Hindlimb muscle (tissue), 1 donor: ENCODE results near the gene PROSER1. TPM values are rescaled to one million over a fixed set of nuclear protein-coding genes. Genes with fewer than 3 reads are reported as not detected.
A peak's percentile ranks its signal among the peaks of the same experiment; 100 is the strongest.
"Not testable (repeated sequence)": the region's sequence is repeated elsewhere in the genome, so short reads cannot be mapped to it uniquely, and the experiment has no call there.

Source experiments
- DNase-seq: peaks from one replicate; pipeline ENCODE4 v3.0.0-alpha.2; 2013
- polyA plus RNA-seq: library from polyadenylated mRNA; unstranded; fragments of 120-200 nt; gene quantifications from one replicate; pipeline ENCODE4 v1.2.1, GENCODE V29; 2013; ENCODE audit not compliant: insufficient read length

PROSER1 gene
- polyA plus RNA-seq = 29.2 TPM

- DNase-seq = peak; percentile 95
These were observed at the start of gene PROSER1, which contains the start of gene NHLRC3 for GRCh38 chr13:39037880-39038568. TSS of gene PROSER1 (minus strand) at chr13:39038089. CDS start at chr13:39037242, 847 bp downstream. TSS of gene NHLRC3 (plus strand) at chr13:39038456. CDS start at chr13:39038640, 184 bp downstream.

GRCh38 chr13:39086251-39086945 lies 48.5 kb upstream of the PROSER1 start:
- not testable (repeated sequence) for DNase-seq

GRCh38 chr13:39073983-39074382 lies 36.1 kb upstream of the PROSER1 start:
- no peak for DNase-seq

- no peak for DNase-seq
These were observed 35.0 kb upstream of the PROSER1 start for GRCh38 chr13:39072842-39073241.

GRCh38 chr13:39062004-39062403 lies 24.1 kb upstream of the PROSER1 start:
- no peak for DNase-seq

GRCh38 chr13:39058040-39058439 lies 20.2 kb upstream of the PROSER1 start:
- no peak for DNase-seq

GRCh38 chr13:39056018-39056417 lies 18.1 kb upstream of the PROSER1 start:
- DNase-seq = no peak

GRCh38 chr13:39054112-39054511 lies 16.2 kb upstream of the PROSER1 start:
- DNase-seq = no peak

- DNase-seq = no peak
These were observed 15.1 kb upstream of the PROSER1 start for GRCh38 chr13:39052944-39053343.

- DNase-seq = peak; percentile 19
These were observed 13.3 kb upstream of the PROSER1 start for GRCh38 chr13:39051157-39051556.

- DNase-seq = no peak
These were observed 11.4 kb upstream of the PROSER1 start for GRCh38 chr13:39049274-39049673.

- no peak for DNase-seq
These were observed 10.9 kb upstream of the PROSER1 start for GRCh38 chr13:39048806-39049205.

GRCh38 chr13:39047560-39047959 lies 9.7 kb upstream of the PROSER1 start:
- DNase-seq = no peak

- DNase-seq = no peak
These were observed 6.6 kb upstream of the PROSER1 start for GRCh38 chr13:39044536-39044935.

GRCh38 chr13:39040206-39040605 lies 2.3 kb upstream of the PROSER1 start:
- no peak for DNase-seq

- no peak for DNase-seq
These were observed 1.2 kb upstream of the PROSER1 start for GRCh38 chr13:39039041-39039440.

- no peak for DNase-seq
These were observed 711 bp upstream of the PROSER1 start for GRCh38 chr13:39038569-39039030.

GRCh38 chr13:39037410-39037879 lies 444 bp downstream of the PROSER1 start:
- DNase-seq = no peak

GRCh38 chr13:39036212-39036611 lies 1.7 kb downstream of the PROSER1 start:
- no peak for DNase-seq

GRCh38 chr13:39035799-39036198 lies 2.1 kb downstream of the PROSER1 start:
- DNase-seq = no peak

- no peak for DNase-seq
These were observed 2.7 kb downstream of the PROSER1 start for GRCh38 chr13:39035204-39035603.

- DNase-seq = no peak
These were observed 3.8 kb downstream of the PROSER1 start for GRCh38 chr13:39034085-39034484.

GRCh38 chr13:39032150-39032549 lies 5.7 kb downstream of the PROSER1 start:
- DNase-seq = no peak

- DNase-seq = no peak
These were observed 12.5 kb downstream of the PROSER1 start for GRCh38 chr13:39025433-39025839.
